Skeletal muscle tissue (tissue), 4 donors: ENCODE data around the gene C19orf81. TPM values are rescaled to one million over a fixed set of nuclear protein-coding genes. Genes with fewer than 3 reads are reported as not detected.
"Not testable (repeated sequence)": the region's sequence is repeated elsewhere in the genome, so short reads cannot be mapped to it uniquely, and the experiment has no call there.

ENCODE experiments used
- H3K27ac ChIP-seq: one replicate; pipeline ENCODE4 v1.7.0; 2013; ENCODE audit warnings: mild to moderate bottlenecking, low read depth, low read length, inconsistent platforms
- H3K27me3 ChIP-seq, 3 donors: one replicate each; pipeline ENCODE4 v1.7.0; 2013; ENCODE audit warnings: low read length in 3 of 3; ENCODE audit not compliant: control insufficient read depth in 3 of 3, insufficient read depth in 3 of 3
- H3K36me3 ChIP-seq, 3 donors: one replicate each; pipeline ENCODE4 v1.7.0; 2013; ENCODE audit warnings: low read length in 3 of 3; ENCODE audit not compliant: control insufficient read depth in 3 of 3, insufficient read depth in 3 of 3
- H3K4me1 ChIP-seq, 3 donors: one replicate each; pipeline ENCODE4 v1.7.0; 2013; ENCODE audit warnings: low read length in 3 of 3, mild to moderate bottlenecking in 3 of 3; ENCODE audit not compliant: control insufficient read depth in 3 of 3, insufficient read depth in 3 of 3
- H3K4me3 ChIP-seq, 3 donors: one replicate each; pipeline ENCODE4 v1.7.0; 2013; ENCODE audit warnings: low read length in 3 of 3
- H3K9ac ChIP-seq, 3 donors: one replicate each; pipeline ENCODE4 v1.7.0; 2013; ENCODE audit warnings: low read length in 3 of 3, mild to moderate bottlenecking in 3 of 3, moderate library complexity in 2 of 3, low read depth in 1 of 3
- H3K9me3 ChIP-seq, 3 donors: one replicate each; pipeline ENCODE4 v1.7.0; 2013; ENCODE audit warnings: low read length in 3 of 3; ENCODE audit not compliant: control insufficient read depth in 3 of 3
- total RNA-seq: library from RNA; depleted of rRNA; stranded (reverse); fragments of >200 nt; gene quantifications from one replicate; pipeline ENCODE4 v1.2.3, GENCODE V29; 2014
- donor health status: Osteomylitis.

The C19orf81 gene
- total RNA-seq, 1 donor from 2014 or later, result not detected

DNA sequence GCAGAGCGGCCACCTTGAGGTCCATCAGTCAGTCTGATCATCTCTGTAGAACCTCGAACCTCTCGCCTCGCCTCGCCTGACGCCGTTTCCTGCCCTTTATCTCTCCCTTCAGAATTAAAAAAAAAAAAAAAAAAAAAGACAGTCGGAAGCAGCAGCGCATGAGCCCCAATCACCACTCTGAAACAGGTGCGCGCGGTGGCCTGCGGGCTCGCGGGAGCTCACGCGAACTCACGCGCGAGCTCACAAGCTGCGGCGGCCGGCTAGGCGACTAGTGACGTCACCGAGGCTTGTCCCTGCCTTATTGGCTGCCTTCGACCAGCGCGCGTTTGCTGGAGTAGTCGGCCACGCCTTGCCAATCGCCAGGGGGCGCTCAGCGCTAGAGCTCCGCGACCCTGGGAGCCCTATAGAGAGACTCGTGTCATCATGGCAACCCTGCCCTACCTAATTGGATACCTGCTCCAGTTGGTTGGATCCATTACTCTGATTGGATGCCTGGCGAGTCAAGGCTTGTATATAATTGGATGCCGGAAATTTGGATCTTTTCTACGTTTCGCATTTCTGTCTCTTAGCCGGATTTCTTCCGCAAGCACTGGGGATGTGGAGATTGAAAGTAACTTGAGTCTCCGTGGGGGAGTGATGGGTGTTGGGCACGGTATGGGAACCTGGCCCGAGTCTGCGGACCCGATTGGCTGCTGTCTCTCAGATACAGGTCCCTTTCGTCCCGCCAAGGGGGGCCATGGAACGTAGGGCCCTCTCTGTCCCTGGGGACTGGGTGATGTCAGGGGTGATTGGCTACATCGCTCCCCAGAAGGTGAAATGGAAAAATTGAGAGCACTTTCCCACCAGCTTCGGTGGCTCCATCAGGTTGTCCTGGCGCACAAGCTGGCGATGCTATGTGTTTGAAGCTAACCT lies 41.1 kb upstream of the C19orf81 start:
- H3K27me3 ChIP-seq, result peaks cover 13 to 19% (median 14%) of the 10 kb centered on the region in 3 donors
- no peaks in the 10 kb centered on the region for H3K36me3 ChIP-seq
- H3K4me1 ChIP-seq, result no peaks in the 10 kb centered on the region
- no peak overlapping the region for H3K27ac ChIP-seq
- H3K4me3 ChIP-seq, result no peak overlapping the region
- H3K9ac ChIP-seq, result no peak overlapping the region
- H3K9me3 ChIP-seq, result peaks cover 0 to 4% (median 0%) of the 10 kb centered on the region in 3 donors

DNA sequence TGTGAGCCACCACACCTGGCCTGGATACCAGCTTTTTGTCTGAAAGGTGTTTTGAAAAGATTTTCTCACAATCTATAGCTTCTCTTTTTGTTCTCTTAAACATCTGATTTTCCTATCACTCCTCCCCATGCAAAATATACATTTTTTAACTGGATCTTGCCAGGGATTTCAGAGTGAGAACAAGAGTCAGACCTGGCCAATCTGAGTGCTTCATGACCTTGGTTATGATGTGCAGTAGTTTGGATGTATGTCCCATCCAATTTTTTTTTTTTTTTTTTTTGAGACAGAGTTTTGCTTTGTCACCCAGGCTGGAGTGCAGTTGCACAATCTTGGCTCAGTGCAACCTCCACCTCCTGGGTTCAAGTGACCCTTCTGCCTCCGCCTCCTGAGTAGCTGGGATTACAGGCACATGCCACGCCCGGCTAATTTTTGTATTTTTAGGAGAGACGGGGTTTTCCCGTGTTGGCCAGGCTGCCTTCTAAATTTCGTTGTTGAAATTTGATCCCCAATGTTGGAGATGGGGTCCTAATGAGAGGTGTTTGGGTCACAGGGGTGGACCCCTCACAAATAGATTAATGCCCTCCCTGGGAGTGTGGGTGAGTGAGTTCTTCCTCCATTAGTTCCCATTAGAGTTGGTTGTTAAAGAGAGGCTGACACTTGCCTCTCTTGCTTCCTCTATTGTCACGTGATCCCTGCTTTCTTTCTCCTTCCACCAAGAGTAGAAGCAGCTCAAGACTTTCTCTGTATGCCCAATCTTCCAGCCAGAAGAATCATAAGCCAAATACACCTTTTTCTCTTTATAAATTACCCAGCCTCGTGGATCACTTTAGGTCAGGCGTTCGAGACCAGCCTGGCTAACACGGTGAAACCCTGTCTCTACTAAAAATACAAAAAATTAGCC lies 36.5 kb upstream of the C19orf81 start:
- not testable (repeated sequence) for H3K36me3 ChIP-seq, H3K9me3 ChIP-seq, H3K9ac ChIP-seq, H3K27ac ChIP-seq, H3K4me1 ChIP-seq, H3K27me3 ChIP-seq, H3K4me3 ChIP-seq

DNA sequence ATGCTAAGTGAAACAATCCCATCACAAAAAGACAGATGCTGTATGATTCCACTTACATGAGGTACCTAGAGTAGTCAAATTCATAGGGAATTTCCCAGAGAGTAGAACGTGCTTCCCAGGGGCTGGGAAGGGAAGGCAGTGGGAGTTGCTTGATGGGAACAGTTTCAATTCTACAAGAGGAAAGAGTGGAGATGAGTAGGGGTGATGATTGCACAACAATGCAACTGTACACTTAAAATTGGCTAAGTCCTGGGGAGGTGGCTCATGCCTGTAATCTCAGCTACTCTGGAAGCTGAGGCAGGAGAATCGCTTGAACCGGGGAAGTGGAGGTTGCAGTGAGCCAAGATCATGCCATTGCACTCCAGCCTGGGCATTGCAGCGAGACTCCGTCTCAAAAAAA lies 30.9 kb upstream of the C19orf81 start:
- not testable (repeated sequence) for H3K4me1 ChIP-seq, H3K9ac ChIP-seq, H3K4me3 ChIP-seq, H3K9me3 ChIP-seq, H3K36me3 ChIP-seq, H3K27me3 ChIP-seq, H3K27ac ChIP-seq

DNA sequence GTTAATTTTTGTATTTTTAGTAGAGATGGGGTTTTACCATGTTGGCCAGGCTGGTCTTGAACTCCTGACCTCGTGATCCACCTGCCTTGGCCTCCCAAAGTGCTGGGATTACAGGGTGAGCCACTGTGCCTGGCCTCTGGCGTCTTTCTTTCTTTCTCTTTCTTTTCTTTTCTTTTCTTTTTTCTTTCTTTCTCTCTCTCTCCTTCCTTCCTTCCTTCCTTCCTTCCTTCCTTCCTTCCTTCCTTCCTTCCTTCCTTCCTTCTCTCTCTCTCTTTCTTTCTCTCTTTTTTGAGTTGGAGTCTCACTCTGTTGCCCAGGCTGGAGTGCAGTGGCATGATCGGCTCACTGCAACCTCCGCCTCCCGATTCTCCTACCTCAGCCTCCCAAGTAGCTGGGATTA lies 30.1 kb upstream of the C19orf81 start:
- H3K4me3 ChIP-seq, H3K36me3 ChIP-seq, H3K4me1 ChIP-seq, H3K27ac ChIP-seq, H3K9ac ChIP-seq, H3K27me3 ChIP-seq, H3K9me3 ChIP-seq: not testable (repeated sequence)

DNA sequence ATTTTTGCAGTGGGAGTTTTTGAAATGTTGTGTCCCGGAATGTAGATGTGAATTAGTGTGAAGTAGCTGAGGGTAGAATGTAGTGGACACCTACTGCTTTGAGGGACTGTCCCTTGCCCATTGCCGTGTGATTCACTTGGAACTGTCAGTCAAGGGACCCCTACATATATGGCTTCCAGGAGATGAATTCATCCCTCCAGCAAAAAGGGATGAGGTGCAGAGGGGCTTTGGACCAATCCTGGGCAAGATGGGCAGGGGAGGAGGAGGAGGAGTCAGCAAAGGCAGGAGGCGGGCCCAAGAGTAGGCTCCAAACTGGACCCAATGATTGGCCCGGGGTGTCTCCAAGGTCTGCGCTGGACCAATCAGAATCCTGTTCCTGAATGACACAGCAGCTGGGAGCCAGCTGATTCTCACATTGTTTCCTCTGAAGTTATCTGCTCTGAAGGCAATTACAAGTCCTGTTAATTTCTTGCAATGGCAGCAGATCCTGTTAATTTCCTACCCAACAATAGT lies 28.8 kb upstream of the C19orf81 start:
- not testable (repeated sequence) for H3K4me1 ChIP-seq, H3K9me3 ChIP-seq, H3K36me3 ChIP-seq, H3K9ac ChIP-seq, H3K4me3 ChIP-seq, H3K27me3 ChIP-seq, H3K27ac ChIP-seq

DNA sequence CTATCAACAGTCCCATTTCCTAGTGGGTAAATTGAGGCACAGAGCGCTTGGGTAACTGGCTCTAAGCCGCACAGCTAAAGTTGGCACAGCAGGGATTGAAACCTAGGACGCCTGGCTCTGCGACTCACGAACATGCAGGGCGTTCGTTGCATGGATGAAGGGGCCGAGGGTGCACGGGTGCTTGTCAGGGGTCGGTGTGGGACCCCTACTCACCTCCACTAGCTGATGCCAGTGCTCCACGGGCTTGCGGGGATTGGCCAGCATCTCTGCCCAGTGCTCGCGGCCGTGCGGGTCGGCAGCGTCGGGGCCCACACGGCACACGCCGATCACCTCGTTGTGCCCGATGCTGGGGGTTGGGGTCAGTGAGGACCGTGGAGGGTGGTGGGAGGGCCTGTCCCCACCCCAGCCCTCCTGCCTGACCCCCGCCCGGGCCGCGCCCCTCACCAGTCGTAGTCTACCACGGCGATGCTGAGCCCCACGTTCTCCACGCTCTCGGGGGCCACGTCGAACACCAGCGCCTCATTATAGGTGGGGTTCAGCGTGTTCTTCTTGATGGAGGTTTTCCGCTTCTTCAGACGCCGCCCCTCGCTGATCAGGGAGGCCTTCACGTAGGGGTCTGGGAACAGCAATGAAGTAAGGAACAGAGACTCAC lies 24.2 kb upstream of the C19orf81 start:
- Histone ChIP-seq H3K9ac (no peak overlapping the region), H3K36me3 (no peaks in the 10 kb centered on the region), H3K4me1 (no peaks in the 10 kb centered on the region), H3K27ac (no peak overlapping the region), H3K27me3 (peaks cover 0 to 3% (median 3%) of the 10 kb centered on the region in 3 donors), H3K4me3 (no peak overlapping the region), H3K9me3 (no peaks in the 10 kb centered on the region)

DNA sequence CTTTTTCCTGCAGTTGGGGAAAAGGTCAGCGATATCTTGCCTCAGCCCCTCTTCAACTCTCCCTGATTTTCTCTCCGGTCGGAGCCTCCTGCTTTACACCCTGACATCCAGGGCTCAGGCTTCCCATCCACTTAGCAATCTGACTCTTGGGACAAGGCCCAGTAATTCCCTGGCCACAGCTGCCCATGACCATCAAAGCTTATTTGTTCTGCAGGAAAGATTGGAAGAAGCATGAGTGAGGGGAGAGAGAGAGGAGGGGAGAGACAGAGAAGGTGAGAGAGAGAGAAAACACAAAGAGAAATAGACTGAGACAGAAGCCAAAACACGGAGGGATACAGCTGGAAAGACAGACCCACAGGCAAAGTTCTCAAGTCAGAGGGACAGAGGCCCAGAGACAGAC lies 23.2 kb upstream of the C19orf81 start:
- H3K27me3 ChIP-seq, result peaks cover 0 to 5% (median 3%) of the 10 kb centered on the region in 3 donors
- H3K9ac ChIP-seq, result no peak overlapping the region
- H3K27ac ChIP-seq, result no peak overlapping the region

DNA sequence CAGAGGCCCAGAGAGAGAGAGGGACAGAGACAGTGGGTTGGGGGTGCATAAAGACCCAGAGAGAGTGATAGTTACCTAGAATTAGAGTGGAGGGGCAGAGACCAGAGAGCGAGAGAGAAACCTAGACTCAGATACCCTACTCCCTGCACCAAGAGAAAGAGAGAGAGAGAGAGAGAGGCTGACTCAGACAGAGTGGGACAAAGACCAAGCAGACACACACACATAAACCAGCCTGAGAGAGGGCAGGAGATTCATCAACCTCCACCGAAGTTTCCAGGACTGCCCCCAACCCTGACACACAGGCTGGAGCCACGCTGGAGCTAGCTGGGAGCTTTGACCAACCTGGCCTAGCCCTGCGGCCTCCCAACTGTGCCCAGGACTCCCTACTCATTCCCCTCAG lies 22.4 kb upstream of the C19orf81 start:
- Histone ChIP-seq H3K4me1 (no peaks in the 10 kb centered on the region), H3K27ac (no peak overlapping the region), H3K4me3 (no peak overlapping the region), H3K9ac (no peak overlapping the region), H3K36me3 (no peaks in the 10 kb centered on the region), H3K9me3 (no peaks in the 10 kb centered on the region), H3K27me3 (peaks cover 0 to 5% (median 3%) of the 10 kb centered on the region in 3 donors)

More for the DNA sequence above, 23.2 kb upstream of the C19orf81 start:
- no peaks in the 10 kb centered on the region for H3K36me3 ChIP-seq
- no peaks in the 10 kb centered on the region for H3K9me3 ChIP-seq
- no peak overlapping the region for H3K4me3 ChIP-seq
- H3K4me1 ChIP-seq, result no peaks in the 10 kb centered on the region

DNA sequence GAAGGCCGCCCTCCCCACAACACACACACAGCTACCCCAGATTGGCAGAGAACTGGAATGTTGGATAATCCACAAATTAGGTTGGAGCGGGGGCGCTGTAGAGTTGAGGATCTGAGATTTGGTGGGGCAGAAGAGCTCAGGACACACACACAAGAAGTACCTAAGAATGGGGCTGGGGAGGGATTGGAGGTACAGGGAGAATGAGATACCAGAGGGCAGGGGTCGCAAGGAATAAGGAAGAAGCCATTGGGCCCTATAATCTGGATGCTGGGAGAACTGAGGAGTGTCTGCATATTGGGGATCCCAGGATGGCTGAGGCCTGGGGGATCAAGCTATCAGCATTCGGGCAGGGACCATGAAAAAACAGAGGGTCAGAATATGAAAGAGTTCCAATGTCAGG lies 21.1 kb upstream of the C19orf81 start:
- Histone ChIP-seq H3K27me3 (peaks cover 0 to 8% (median 5%) of the 10 kb centered on the region in 3 donors), H3K9ac (no peak overlapping the region), H3K4me3 (no peak overlapping the region), H3K27ac (no peak overlapping the region), H3K9me3 (peaks cover 0 to 3% (median 3%) of the 10 kb centered on the region in 3 donors), H3K36me3 (no peaks in the 10 kb centered on the region), H3K4me1 (no peaks in the 10 kb centered on the region)
